Measurements from ENCODE around the gene ABLIM3. TPM values are rescaled to one million over a fixed set of nuclear protein-coding genes. Genes with fewer than 3 reads are reported as not detected.

The ABLIM3 gene
- polyA plus RNA-seq, 1 donor (not counting 4 experiments of a cell fraction or from before 2014, with no cell fraction given) = 7.9 TPM

- H4K20me1 ChIP-seq (ENCODE audit: control insufficient read depth, extremely low read depth, insufficient read depth, low read length) = no peaks in the 10 kb centered on the region
- no peak for FAIRE-seq
- H3K4me2 ChIP-seq (ENCODE audit: control insufficient read depth, extremely low read depth, insufficient read depth, low read depth, low read length) = no peak overlapping the region
- no peaks in the 10 kb centered on the region for H3K27me3 ChIP-seq (ENCODE audit: control insufficient read depth, extremely low read depth, insufficient read depth, low read length)
- DNase-seq (ENCODE audit: low read depth, low spot score) = no peak
- no peak overlapping the region for H3K4me3 ChIP-seq (ENCODE audit: control insufficient read depth in 2 of 3, extremely low read depth in 1 of 3, insufficient read depth in 2 of 3, low read depth in 1 of 3, low read length in 3 of 3)
- H3K9me3 ChIP-seq (ENCODE audit: control insufficient read depth, low read depth, low read length) = no peaks in the 10 kb centered on the region
- no peaks in the 10 kb centered on the region for H3K36me3 ChIP-seq (ENCODE audit: control insufficient read depth in 2 of 2, extremely low read depth in 1 of 2, insufficient read depth in 2 of 2, low read length in 2 of 2)
- no peak overlapping the region for H3K27ac ChIP-seq (ENCODE audit: control insufficient read depth, insufficient read depth, low read length)
- H3K79me2 ChIP-seq (ENCODE audit: control insufficient read depth, insufficient read depth, low read length) = no peaks in the 10 kb centered on the region
- H3K9me1 ChIP-seq (ENCODE audit: control insufficient read depth, extremely low read depth, insufficient read depth, low read length) = no peaks in the 10 kb centered on the region
- peaks cover 49% of the 10 kb centered on the region for H3K4me1 ChIP-seq (ENCODE audit: control insufficient read depth, extremely low read depth, insufficient read depth, low read length)
- dilution Hi-C loops (cut with MboI; ENCODE audit: extremely low pct_ligation_motif_present, low sequenced_read_pairs) = no loop called here
- no peak for TF ChIP-seq EZH2 (IDR thresholded peaks at IDR 0.05; ENCODE audit: low read length)
- TF ChIP-seq, protein P1, sequence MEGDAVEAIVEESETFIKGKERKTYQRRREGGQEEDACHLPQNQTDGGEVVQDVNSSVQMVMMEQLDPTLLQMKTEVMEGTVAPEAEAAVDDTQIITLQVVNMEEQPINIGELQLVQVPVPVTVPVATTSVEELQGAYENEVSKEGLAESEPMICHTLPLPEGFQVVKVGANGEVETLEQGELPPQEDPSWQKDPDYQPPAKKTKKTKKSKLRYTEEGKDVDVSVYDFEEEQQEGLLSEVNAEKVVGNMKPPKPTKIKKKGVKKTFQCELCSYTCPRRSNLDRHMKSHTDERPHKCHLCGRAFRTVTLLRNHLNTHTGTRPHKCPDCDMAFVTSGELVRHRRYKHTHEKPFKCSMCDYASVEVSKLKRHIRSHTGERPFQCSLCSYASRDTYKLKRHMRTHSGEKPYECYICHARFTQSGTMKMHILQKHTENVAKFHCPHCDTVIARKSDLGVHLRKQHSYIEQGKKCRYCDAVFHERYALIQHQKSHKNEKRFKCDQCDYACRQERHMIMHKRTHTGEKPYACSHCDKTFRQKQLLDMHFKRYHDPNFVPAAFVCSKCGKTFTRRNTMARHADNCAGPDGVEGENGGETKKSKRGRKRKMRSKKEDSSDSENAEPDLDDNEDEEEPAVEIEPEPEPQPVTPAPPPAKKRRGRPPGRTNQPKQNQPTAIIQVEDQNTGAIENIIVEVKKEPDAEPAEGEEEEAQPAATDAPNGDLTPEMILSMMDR (optimal IDR thresholded peaks at IDR 0.05 in 1 of 3, IDR thresholded peaks at IDR 0.05 in 1 of 3, conservative IDR thresholded peaks at IDR 0.05 in 1 of 3; ENCODE audit: extremely low read depth in 1 of 3, insufficient read depth in 2 of 3, low read length in 3 of 3) = no peak
- H3K9ac ChIP-seq (ENCODE audit: control insufficient read depth, extremely low read depth, insufficient read depth, low read length) = no peak overlapping the region
- H2AFZ ChIP-seq (ENCODE audit: control insufficient read depth, low read length) = no peak overlapping the region
Measured at GRCh38 chr5:149126906-149127305, 14.4 kb upstream of the ABLIM3 start.

DNA sequence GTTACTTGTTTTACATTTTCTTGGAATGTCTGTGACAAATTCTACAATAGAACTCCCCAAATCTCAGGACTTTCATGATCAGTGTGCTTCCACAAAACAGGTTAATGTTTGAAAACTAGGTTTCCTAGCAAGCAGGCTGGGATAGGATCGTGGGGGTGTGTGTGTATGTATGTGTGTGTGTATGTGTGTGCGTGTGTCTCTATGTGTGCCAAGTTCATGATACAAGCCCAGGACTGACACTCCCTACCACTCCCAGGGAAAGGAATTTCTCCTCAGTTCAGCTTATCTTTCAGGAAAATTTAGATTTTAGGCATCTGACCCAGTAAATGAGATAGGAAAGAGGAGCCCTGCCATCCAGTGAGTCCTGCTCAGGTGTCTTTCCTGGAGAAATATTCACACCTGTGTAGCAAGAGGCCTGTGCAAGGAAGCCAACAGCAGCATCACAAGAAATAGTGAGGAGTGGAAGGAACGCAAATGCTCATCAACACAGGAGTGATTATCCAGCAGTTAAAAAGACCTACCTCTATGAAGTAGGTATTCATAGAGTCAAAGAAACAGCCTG, 13.8 kb upstream of the ABLIM3 start:
- Histone ChIP-seq H3K4me2 (ENCODE audit: control insufficient read depth, extremely low read depth, insufficient read depth, low read depth, low read length) (no peak overlapping the region), H3K9me1 (ENCODE audit: control insufficient read depth, extremely low read depth, insufficient read depth, low read length) (no peaks in the 10 kb centered on the region)
- dilution Hi-C loops (cut with MboI; ENCODE audit: extremely low pct_ligation_motif_present, low sequenced_read_pairs) = no loop called here

More for the DNA sequence above, 13.8 kb upstream of the ABLIM3 start:
- H3K79me2 ChIP-seq (ENCODE audit: control insufficient read depth, insufficient read depth, low read length) = no peaks in the 10 kb centered on the region
- H3K4me3 ChIP-seq (ENCODE audit: control insufficient read depth in 2 of 3, extremely low read depth in 1 of 3, insufficient read depth in 2 of 3, low read depth in 1 of 3, low read length in 3 of 3) = no peak overlapping the region
- DNase-seq (ENCODE audit: low read depth, low spot score) (no peak), FAIRE-seq (peak; percentile 17)
- H3K4me1 ChIP-seq (ENCODE audit: control insufficient read depth, extremely low read depth, insufficient read depth, low read length) = peaks cover 49% of the 10 kb centered on the region
- no peak for TF ChIP-seq EZH2 (IDR thresholded peaks at IDR 0.05; ENCODE audit: low read length)
- TF ChIP-seq, protein P1 (optimal IDR thresholded peaks at IDR 0.05 in 1 of 3, IDR thresholded peaks at IDR 0.05 in 1 of 3, conservative IDR thresholded peaks at IDR 0.05 in 1 of 3; ENCODE audit: extremely low read depth in 1 of 3, insufficient read depth in 2 of 3, low read length in 3 of 3) = no peak
- H3K27ac ChIP-seq (ENCODE audit: control insufficient read depth, insufficient read depth, low read length) = no peak overlapping the region
- H3K36me3 ChIP-seq (ENCODE audit: control insufficient read depth in 2 of 2, extremely low read depth in 1 of 2, insufficient read depth in 2 of 2, low read length in 2 of 2) = no peaks in the 10 kb centered on the region
- no peak overlapping the region for H2AFZ ChIP-seq (ENCODE audit: control insufficient read depth, low read length)
- no peaks in the 10 kb centered on the region for H3K9me3 ChIP-seq (ENCODE audit: control insufficient read depth, low read depth, low read length)
- H3K27me3 ChIP-seq (ENCODE audit: control insufficient read depth, extremely low read depth, insufficient read depth, low read length) = no peaks in the 10 kb centered on the region
- H3K9ac ChIP-seq (ENCODE audit: control insufficient read depth, extremely low read depth, insufficient read depth, low read length) = no peak overlapping the region
- H4K20me1 ChIP-seq (ENCODE audit: control insufficient read depth, extremely low read depth, insufficient read depth, low read length) = no peaks in the 10 kb centered on the region
